Lower lobe of right lung (tissue), 2 donors: Measurements from ENCODE around the gene DIP2C. TPM values are rescaled to one million over a fixed set of nuclear protein-coding genes. Genes with fewer than 3 reads are reported as not detected.

Experiments used
- ATAC-seq, 2 donors: fragments of 200-7000 bp; cut with Tn5 transposase; one replicate each; pipeline ENCODE4 v1.9.1; 2020 to 2022; ENCODE audit warnings: mild to moderate bottlenecking in 2 of 2, moderate library complexity in 2 of 2
- DNase-seq: peaks from one replicate; pipeline ENCODE4 v3.0.0-alpha.2; 2020
- H3K27ac ChIP-seq: fragments of 200-600 bp; one replicate; pipeline ENCODE4 v1.8.0; 2022
- H3K27me3 ChIP-seq: fragments of 200-600 bp; one replicate; pipeline ENCODE4 v1.8.0; 2022; ENCODE audit warnings: low read depth
- H3K36me3 ChIP-seq: fragments of 200-600 bp; one replicate; pipeline ENCODE4 v1.8.0; 2022; ENCODE audit warnings: mild to moderate bottlenecking
- H3K4me1 ChIP-seq: fragments of 200-600 bp; one replicate; pipeline ENCODE4 v1.8.0; 2022
- H3K4me3 ChIP-seq: fragments of 200-600 bp; one replicate; pipeline ENCODE4 v1.8.0; 2022; ENCODE audit warnings: mild to moderate bottlenecking
- H3K9me3 ChIP-seq: fragments of 200-600 bp; one replicate; pipeline ENCODE4 v1.8.0; 2022
- intact Hi-C: fragments of 100-400 bp; cut with DNase I; formaldehyde crosslinking; loops from one replicate; pipeline ENCODE4 v1.11.0; 2022
- total RNA-seq: library from RNA; stranded (reverse); fragmentation: NEBNext Ultra II Directional; extraction: Animal tissue kit (Norgen Biotek cat#: 25700); gene quantifications from one replicate; pipeline ENCODE4 v1.2.1, GENCODE V29; 2021
- TF ChIP-seq, protein P1 (sequence below): fragments of 200-600 bp; IDR thresholded peaks from one replicate; pipeline ENCODE4 v1.8.0; 2022; ENCODE audit warnings: antibody characterized with exemption, mild to moderate bottlenecking
- donor health status: DM: no; HTN: yes; CAD: no; lungs with severe emphysema.

DIP2C gene
- total RNA-seq, 1 donor from 2014 or later: 15.1 TPM

GRCh38 chr10:390449-391100, 298.9 kb downstream of the DIP2C start:
- DNase-seq: no peak
- Histone ChIP-seq H3K36me3 (peaks cover 32% of the 10 kb centered on the region), H3K9me3 (no peaks in the 10 kb centered on the region), H3K27ac (no peak overlapping the region), H3K4me3 (no peak overlapping the region), H3K4me1 (no peaks in the 10 kb centered on the region), H3K27me3 (no peaks in the 10 kb centered on the region)
- no peak for ATAC-seq
- intact Hi-C loops: no loop called here
- TF ChIP-seq, protein P1, sequence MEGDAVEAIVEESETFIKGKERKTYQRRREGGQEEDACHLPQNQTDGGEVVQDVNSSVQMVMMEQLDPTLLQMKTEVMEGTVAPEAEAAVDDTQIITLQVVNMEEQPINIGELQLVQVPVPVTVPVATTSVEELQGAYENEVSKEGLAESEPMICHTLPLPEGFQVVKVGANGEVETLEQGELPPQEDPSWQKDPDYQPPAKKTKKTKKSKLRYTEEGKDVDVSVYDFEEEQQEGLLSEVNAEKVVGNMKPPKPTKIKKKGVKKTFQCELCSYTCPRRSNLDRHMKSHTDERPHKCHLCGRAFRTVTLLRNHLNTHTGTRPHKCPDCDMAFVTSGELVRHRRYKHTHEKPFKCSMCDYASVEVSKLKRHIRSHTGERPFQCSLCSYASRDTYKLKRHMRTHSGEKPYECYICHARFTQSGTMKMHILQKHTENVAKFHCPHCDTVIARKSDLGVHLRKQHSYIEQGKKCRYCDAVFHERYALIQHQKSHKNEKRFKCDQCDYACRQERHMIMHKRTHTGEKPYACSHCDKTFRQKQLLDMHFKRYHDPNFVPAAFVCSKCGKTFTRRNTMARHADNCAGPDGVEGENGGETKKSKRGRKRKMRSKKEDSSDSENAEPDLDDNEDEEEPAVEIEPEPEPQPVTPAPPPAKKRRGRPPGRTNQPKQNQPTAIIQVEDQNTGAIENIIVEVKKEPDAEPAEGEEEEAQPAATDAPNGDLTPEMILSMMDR: no peak

- H3K27me3 ChIP-seq: no peaks in the 10 kb centered on the region
- no peak overlapping the region for H3K27ac ChIP-seq
- H3K4me3 ChIP-seq: no peak overlapping the region
- peaks cover 36% of the 10 kb centered on the region for H3K36me3 ChIP-seq
- DNase-seq: no peak
- TF ChIP-seq, protein P1: no peak
- ATAC-seq: no peak
- H3K9me3 ChIP-seq: no peaks in the 10 kb centered on the region
- intact Hi-C loops: no loop called here
- H3K4me1 ChIP-seq: no peaks in the 10 kb centered on the region
Measured at GRCh38 chr10:389836-390448, 299.5 kb downstream of the DIP2C start.

DNA sequence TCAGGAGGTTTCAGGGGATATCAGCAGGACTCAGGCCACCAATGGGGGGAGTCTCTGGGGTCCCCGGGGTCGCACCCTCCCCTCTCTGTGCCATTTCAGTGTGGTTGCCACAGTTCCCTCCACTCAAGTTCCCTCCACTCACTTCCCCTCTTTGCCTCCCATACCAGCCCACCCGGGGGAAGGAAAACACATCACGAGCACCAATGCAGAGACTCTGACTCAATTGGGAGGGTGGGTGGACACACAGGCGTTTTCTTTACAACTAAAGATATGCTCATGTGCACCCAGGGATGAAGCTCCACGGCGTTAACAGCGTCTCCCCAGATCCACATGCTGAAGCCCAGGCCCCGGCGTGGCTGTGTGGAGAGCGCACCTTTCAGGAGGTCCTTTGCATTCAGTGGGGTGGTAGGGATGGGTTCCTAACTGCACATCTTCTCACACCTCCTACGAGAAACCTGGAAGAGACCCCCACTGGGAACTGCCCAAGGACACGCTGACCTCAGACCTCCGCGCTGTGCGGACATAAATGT, 300.1 kb downstream of the DIP2C start:
- Histone ChIP-seq H3K4me1 (no peaks in the 10 kb centered on the region), H3K9me3 (no peaks in the 10 kb centered on the region), H3K27me3 (no peaks in the 10 kb centered on the region), H3K4me3 (no peak overlapping the region), H3K27ac (no peak overlapping the region), H3K36me3 (peaks cover 42% of the 10 kb centered on the region)
- DNase-seq (no peak), ATAC-seq (no peak)
- intact Hi-C loops: no loop called here
- TF ChIP-seq, protein P1: no peak

- intact Hi-C loops: no loop called here
- TF ChIP-seq, protein P1: no peak
- no peak overlapping the region for H3K4me3 ChIP-seq
- no peak overlapping the region for H3K27ac ChIP-seq
- H3K4me1 ChIP-seq: no peaks in the 10 kb centered on the region
- H3K9me3 ChIP-seq: no peaks in the 10 kb centered on the region
- ATAC-seq (no peak), DNase-seq (no peak)
- peaks cover 49% of the 10 kb centered on the region for H3K36me3 ChIP-seq
- no peaks in the 10 kb centered on the region for H3K27me3 ChIP-seq
Measured at GRCh38 chr10:388661-389045, 300.8 kb downstream of the DIP2C start.

GRCh38 chr10:387909-388660, 301.4 kb downstream of the DIP2C start:
- Histone ChIP-seq H3K9me3 (no peaks in the 10 kb centered on the region), H3K27me3 (no peaks in the 10 kb centered on the region), H3K4me3 (no peak overlapping the region), H3K36me3 (peaks cover 55% of the 10 kb centered on the region), H3K27ac (no peak overlapping the region), H3K4me1 (no peaks in the 10 kb centered on the region)
- DNase-seq (no peak), ATAC-seq (peak; percentile 35 to 60)
- intact Hi-C loops: no loop called here
- TF ChIP-seq, protein P1: no peak
